HepG2 (cell line): Measurements from ENCODE around the gene ZNF211. TPM values are rescaled to one million over a fixed set of nuclear protein-coding genes. Genes with fewer than 3 reads are reported as not detected.

Experiments used
- ADNP ChIP-seq: sonication (generic); formaldehyde crosslinking; IDR thresholded peaks from 2 replicates; pipeline ENCODE4 v1.4.0; 2020; ENCODE audit warnings: missing genetic modification reagents
- AGO1 ChIP-seq: fragments of 200-400 bp; formaldehyde crosslinking; IDR thresholded peaks from 2 replicates; pipeline ENCODE4 v1.6.1; 2017; ENCODE audit warnings: mild to moderate bottlenecking, low read depth, low read length, moderate library complexity; ENCODE audit not compliant: poor library complexity, severe bottlenecking
- ARID3A ChIP-seq: IDR thresholded peaks from 2 replicates; pipeline ENCODE4 v1.6.1; 2012; ENCODE audit warnings: low read depth, low read length, improper control_type of control experiment
- CCAR2 ChIP-seq: fragments of 200-400 bp; formaldehyde crosslinking; optimal IDR thresholded peaks from 2 replicates; pipeline ENCODE3; 2018; ENCODE audit warnings: low read depth, mild to moderate bottlenecking, low read length, moderate library complexity
- CENPBD1 ChIP-seq: sonication (generic); formaldehyde crosslinking; IDR thresholded peaks from 2 replicates; pipeline ENCODE4 v1.8.0; 2022; ENCODE audit warnings: missing genetic modification reagents, low read depth, mild to moderate bottlenecking, borderline replicate concordance
- CENPX ChIP-seq: sonication (generic); formaldehyde crosslinking; IDR thresholded peaks from 2 replicates; pipeline ENCODE4 v1.9.0; 2021; ENCODE audit warnings: mild to moderate bottlenecking, missing genetic modification reagents, moderate library complexity
- CTCF ChIP-seq: sonication (generic); formaldehyde crosslinking; IDR thresholded peaks from 2 replicates; pipeline ENCODE4 v1.5.0; 2020; ENCODE audit warnings: mild to moderate bottlenecking, missing genetic modification reagents, moderate library complexity
- GATA4 ChIP-seq: sonication (generic); IDR thresholded peaks from 2 replicates; pipeline ENCODE4 v1.6.1; 2016; ENCODE audit warnings: antibody characterized with exemption, low read depth, borderline replicate concordance
- GZF1 ChIP-seq: sonication (generic); formaldehyde crosslinking; IDR thresholded peaks from 2 replicates; pipeline ENCODE4 v1.5.1; 2020; ENCODE audit warnings: mild to moderate bottlenecking, missing genetic modification reagents
- HMG20A ChIP-seq: IDR thresholded peaks from 2 replicates; pipeline ENCODE4 v1.6.1; 2016; ENCODE audit warnings: borderline replicate concordance
- KMT2A ChIP-seq: sonication (generic); formaldehyde crosslinking; IDR thresholded peaks from 2 replicates; pipeline ENCODE4 v1.4.0; 2020; ENCODE audit warnings: missing genetic modification reagents
- NCOA2 ChIP-seq: sonication (generic); formaldehyde crosslinking; IDR thresholded peaks from 2 replicates; pipeline ENCODE4 v1.8.0; 2022; ENCODE audit warnings: inconsistent platforms
- NR2F2 ChIP-seq: IDR thresholded peaks from 2 replicates; pipeline ENCODE4 v1.6.1; 2012; ENCODE audit warnings: low read depth, inconsistent platforms, borderline replicate concordance
- PLSCR1 ChIP-seq: sonication (generic); formaldehyde crosslinking; IDR thresholded peaks from 2 replicates; pipeline ENCODE4 v1.5.0; 2020; ENCODE audit warnings: missing genetic modification reagents, mild to moderate bottlenecking, borderline replicate concordance
- SAFB2 ChIP-seq: sonication (generic); formaldehyde crosslinking; IDR thresholded peaks from 2 replicates; pipeline ENCODE4 v1.5.1; 2020; ENCODE audit warnings: missing genetic modification reagents, low read depth, mild to moderate bottlenecking, borderline replicate concordance
- SATB2 ChIP-seq: sonication (generic); formaldehyde crosslinking; IDR thresholded peaks from 2 replicates; pipeline ENCODE4 v1.5.0; 2020; ENCODE audit warnings: missing genetic modification reagents
- SIX4 ChIP-seq: sonication (generic); formaldehyde crosslinking; IDR thresholded peaks from 2 replicates; pipeline ENCODE4 v1.4.0; 2020; ENCODE audit warnings: missing genetic modification reagents
- SMARCC2 ChIP-seq: fragments of 450-650 bp; IDR thresholded peaks from 2 replicates; pipeline ENCODE4 v1.6.1; 2017; ENCODE audit warnings: antibody characterized with exemption, mild to moderate bottlenecking
- SOX5 ChIP-seq: IDR thresholded peaks from 2 replicates; pipeline ENCODE4 v1.6.1; 2016; ENCODE audit warnings: borderline replicate concordance
- TP53 ChIP-seq: sonication (generic); formaldehyde crosslinking; conservative IDR thresholded peaks from 2 replicates; pipeline ENCODE4 v1.4.0; 2020; ENCODE audit warnings: missing genetic modification reagents
- ZKSCAN1 ChIP-seq: fragments of 150-350 bp; IDR thresholded peaks from 2 replicates; pipeline ENCODE4 v1.6.1; 2014; ENCODE audit warnings: low read length
- ZNF432 ChIP-seq: sonication (generic); formaldehyde crosslinking; IDR thresholded peaks from 2 replicates; pipeline ENCODE4 v1.5.0; 2020; ENCODE audit warnings: missing genetic modification reagents, mild to moderate bottlenecking, borderline replicate concordance
- ZNF580 ChIP-seq: IDR thresholded peaks from 2 replicates; pipeline ENCODE4 v1.6.1; 2016; ENCODE audit warnings: low read depth, borderline replicate concordance
- ZNF660 ChIP-seq: sonication (generic); formaldehyde crosslinking; IDR thresholded peaks from 2 replicates; pipeline ENCODE4 v1.5.1; 2020; ENCODE audit warnings: mild to moderate bottlenecking, low read depth, missing genetic modification reagents, borderline replicate concordance
- ZNF768 ChIP-seq: sonication (generic); formaldehyde crosslinking; IDR thresholded peaks from 2 replicates; pipeline ENCODE4 v1.4.0; 2020; ENCODE audit warnings: missing genetic modification reagents
- polyA plus RNA-seq, 8 experiments: library from polyadenylated mRNA; depleted of rRNA in 3 of 8; stranded (reverse) in 7 of 8; unstranded in 1 of 8; fragments of >200 nt; fragmentation: Illumina TruSeq in 4 of 8; extraction: Trizol in 4 of 8; gene quantifications; 2 replicates each; pipeline versions ENCODE4 v1.2.1 to v1.2.3, GENCODE V29; 2011 to 2016; ENCODE audit warnings: low read depth in 4 of 8, missing spikeins in 1 of 8, mixed read lengths in 1 of 8; ENCODE audit not compliant: insufficient read depth in 1 of 8
- total RNA-seq, 5 experiments: library from RNA; depleted of rRNA; stranded (reverse); fragments of >200 nt; fragmentation: Illumina TruSeq; extraction: Trizol; gene quantifications; 2 replicates each; pipeline ENCODE4 v1.2.3, GENCODE V29; 2016; ENCODE audit warnings: low read depth in 1 of 5

The ZNF211 gene
- total and polyA plus RNA-seq, 2 of the 13 experiments (the other 11 are each of a cell fraction or from before 2014, with no cell fraction given): 9.9 to 11.2 TPM

GRCh38 chr19:57664269-57665127 lies 31.5 kb downstream of the ZNF211 start (continued):
- TF ChIP-seq ADNP (CRISPR knock-in tag): no peak
- no peak for TF ChIP-seq AGO1
- no peak for TF ChIP-seq SOX5 (CRISPR knock-in tag)
- no peak for TF ChIP-seq NCOA2
- TF ChIP-seq CTCF (CRISPR knock-in tag): peak; percentile 43
- no peak for TF ChIP-seq SAFB2 (CRISPR knock-in tag)
- TF ChIP-seq CENPBD1 (CRISPR knock-in tag): no peak
- no peak for TF ChIP-seq CCAR2
- TF ChIP-seq ZKSCAN1: no peak
- TF ChIP-seq GZF1: no peak
- 0 out of 2 replicates have a peak, but pooled peaks have one; percentile 22 for TF ChIP-seq HMG20A
- TF ChIP-seq CENPX (CRISPR knock-in tag): no peak
- no peak for TF ChIP-seq SMARCC2
- peak; percentile 43; the same call in 1 of the 2 replicates for TF ChIP-seq ZNF580 (CRISPR knock-in tag)
- peak; percentile 39; the same call in 1 of the 2 replicates for TF ChIP-seq NR2F2
- TF ChIP-seq PLSCR1 (CRISPR knock-in tag): no peak
- no peak for TF ChIP-seq TP53
- TF ChIP-seq SIX4 (CRISPR knock-in tag): no peak
- TF ChIP-seq KMT2A: peak; percentile 70
- TF ChIP-seq ZNF768 (CRISPR knock-in tag): peak; percentile 48; the same call in 1 of the 2 replicates
- no peak for TF ChIP-seq SATB2 (CRISPR knock-in tag)
- TF ChIP-seq ZNF660 (CRISPR knock-in tag): no peak
- TF ChIP-seq ARID3A: no peak
- 0 out of 2 replicates have a peak, but pooled peaks have one; percentile 32 for TF ChIP-seq GATA4
- TF ChIP-seq ZNF432 (CRISPR knock-in tag): no peak
